ENCODE data around the gene BAZ2A.

DNA sequence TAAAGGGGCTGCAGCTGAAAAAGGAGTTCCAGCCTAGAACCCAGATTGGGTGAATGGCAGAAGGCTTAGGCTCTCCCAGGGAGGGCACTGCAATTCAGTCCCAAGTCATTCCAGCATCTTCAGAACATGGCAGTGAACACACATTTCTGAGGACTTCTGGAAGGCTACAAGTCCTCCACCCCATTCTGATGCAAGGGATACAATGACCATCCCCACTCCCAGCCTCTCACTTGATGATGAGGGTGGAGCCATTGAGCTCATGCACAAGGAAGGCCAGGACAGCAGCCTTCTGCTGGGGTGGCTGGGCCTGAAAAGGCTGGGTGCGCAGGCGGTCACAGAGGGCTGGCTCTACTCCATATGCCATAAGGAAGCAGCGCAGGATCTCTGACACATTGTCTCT, 25.8 kb downstream of the BAZ2A start:
- TF ChIP-seq, protein P1, sequence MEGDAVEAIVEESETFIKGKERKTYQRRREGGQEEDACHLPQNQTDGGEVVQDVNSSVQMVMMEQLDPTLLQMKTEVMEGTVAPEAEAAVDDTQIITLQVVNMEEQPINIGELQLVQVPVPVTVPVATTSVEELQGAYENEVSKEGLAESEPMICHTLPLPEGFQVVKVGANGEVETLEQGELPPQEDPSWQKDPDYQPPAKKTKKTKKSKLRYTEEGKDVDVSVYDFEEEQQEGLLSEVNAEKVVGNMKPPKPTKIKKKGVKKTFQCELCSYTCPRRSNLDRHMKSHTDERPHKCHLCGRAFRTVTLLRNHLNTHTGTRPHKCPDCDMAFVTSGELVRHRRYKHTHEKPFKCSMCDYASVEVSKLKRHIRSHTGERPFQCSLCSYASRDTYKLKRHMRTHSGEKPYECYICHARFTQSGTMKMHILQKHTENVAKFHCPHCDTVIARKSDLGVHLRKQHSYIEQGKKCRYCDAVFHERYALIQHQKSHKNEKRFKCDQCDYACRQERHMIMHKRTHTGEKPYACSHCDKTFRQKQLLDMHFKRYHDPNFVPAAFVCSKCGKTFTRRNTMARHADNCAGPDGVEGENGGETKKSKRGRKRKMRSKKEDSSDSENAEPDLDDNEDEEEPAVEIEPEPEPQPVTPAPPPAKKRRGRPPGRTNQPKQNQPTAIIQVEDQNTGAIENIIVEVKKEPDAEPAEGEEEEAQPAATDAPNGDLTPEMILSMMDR (IDR thresholded peaks at IDR 0.05 in 2 of 3, conservative IDR thresholded peaks at IDR 0.05 in 1 of 3; ENCODE audit: borderline replicate concordance in 1 of 3, insufficient read depth in 1 of 3, low read depth in 2 of 3, low read length in 2 of 3), result no peak
- TF ChIP-seq POLR2AphosphoS5 (IDR thresholded peaks at IDR 0.05; ENCODE audit: low read depth, low read length) (no peak), POLR2A (IDR thresholded peaks at IDR 0.05; ENCODE audit: borderline replicate concordance, extremely low read depth, insufficient read depth, insufficient read length) (no peak)
